Glomerular visceral epithelial cell (primary cell): ENCODE results near the gene MBP.

Experiments
- DNase-seq: peaks from one replicate; pipeline ENCODE4 v3.0.0-alpha.2; 2016; ENCODE audit errors: extremely low spot score

Gene MBP

DNA sequence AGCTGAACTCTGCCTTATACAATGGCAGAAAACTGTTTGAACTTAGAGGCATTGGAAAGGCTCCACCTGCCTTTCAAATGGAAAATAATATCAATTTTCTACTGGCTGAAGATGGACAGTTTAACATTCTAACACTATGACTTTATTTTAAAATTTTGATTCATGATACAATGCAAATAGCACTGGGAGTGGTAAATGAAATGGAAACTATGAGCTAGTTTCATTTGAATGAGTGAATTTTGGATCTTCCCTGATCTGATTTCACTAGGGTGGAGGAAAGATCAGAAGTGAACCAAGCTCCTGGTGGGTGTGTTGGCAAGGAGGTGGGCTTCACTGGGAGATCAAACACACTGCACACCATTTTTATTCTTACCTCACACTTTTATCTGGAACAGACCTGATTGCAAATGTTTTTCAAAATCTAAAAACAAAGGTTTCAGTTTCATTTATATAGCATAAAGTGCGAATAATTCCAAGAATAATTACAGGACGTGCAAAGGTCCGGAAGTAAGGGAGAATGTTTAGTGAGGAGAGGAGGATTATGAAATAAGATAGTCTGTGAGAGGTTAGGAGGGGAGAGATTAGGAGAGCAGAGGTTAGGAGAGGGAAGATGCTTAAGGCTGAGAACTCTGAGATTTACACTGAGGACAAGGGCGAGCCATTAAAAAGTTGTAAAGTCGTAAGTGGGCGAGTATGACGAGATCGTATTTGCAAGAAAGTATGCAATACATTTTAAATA lies 18.6 kb upstream of the MBP start:
- DNase-seq = no peak

DNA sequence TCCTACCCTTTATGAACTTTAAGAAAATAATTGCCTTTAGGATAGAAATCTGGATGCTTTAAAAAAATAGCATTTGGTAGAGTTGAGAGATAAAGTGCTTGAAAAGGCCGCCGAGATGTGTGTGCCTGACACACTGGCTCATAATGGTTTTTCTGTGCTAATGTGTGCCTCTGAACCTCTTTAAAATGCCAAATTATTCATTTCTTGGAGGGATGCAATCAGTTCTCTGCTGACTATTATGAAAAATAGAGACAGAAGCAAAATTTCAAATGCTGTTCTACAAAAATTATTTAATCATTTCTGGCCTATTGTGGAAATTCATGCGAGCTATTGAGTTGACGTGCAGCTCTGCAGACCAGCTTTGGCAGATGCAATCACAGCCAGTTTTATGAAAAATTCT lies 18.0 kb upstream of the MBP start:
- DNase-seq = no peak

DNA sequence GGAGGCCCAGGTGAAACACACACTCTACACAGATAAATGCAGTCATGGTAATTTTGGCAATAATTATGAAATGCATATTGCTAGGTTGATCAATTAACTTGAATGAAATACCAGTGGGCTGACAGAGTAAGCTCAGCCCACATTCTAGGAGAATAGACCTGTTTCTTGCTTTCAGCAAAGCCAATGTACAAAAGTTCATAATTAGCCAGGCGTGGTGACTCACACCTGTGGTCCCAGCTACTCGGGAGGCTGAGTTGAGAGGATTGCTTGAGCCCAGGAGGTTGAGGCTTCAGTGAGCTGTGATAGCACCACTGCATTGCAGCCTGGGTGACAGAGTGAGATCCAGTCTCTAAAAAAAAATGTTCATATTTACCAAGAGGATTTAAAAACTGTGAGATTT lies 15.7 kb upstream of the MBP start:
- DNase-seq = no peak

DNA sequence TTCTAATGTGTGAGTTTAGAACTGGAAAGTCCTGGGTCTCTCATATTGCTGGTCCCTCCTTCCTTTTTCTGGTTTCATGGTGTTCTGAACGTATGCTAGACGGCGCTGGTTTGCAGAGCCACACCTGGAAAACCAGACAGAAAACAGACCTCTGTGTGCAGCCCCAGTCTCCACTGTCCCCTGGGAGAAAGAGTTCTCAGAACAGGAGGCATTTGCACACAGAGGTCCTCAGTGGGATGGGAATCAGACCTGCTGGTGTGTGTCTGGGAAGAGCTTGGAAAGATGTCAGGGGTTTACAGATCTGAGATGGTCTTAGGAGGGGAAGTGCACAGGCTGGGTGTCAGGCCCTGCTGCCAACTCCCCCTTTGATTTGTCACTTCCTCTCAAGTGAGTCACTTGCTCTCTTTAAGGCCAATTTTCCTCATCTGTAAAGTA lies 14.9 kb upstream of the MBP start:
- DNase-seq = no peak

DNA sequence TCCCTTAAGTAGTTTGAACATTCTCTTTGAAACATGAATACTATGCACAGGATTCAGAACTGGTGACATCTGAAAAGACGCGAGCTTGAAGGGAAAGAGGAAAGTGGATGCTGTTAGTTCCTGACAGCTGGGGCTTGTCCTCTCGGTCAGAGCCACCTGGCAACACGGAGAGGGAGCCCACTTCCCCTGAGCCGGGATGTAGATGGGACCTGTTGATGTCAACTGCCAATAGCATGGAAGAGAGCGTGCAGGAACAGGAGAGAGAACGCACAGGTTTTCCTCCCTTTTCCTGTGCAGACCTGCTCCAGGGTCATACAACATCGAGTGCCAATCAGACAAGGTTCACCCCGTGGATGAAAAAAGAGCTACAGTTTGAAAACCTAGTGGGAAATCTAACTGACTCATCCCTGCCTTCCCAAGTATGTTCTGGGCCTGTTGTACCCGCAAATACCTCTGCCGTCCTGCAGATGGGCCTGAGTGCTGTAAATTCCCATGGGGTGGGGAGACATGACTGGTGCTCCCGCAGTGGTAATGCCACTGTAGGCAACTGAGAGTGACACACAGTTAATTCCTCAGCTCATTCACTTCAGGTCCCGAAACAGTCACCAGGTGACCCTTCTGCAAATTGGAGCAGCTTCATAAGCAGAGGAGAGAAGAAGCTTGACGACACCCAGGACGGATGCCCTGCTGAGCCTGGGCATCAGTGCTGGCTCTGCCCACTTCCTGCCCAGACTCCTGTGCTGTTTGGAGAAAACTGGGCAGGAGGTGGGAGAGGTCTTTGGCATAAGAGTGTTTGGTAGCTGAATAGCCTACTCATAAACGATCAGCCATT lies 13.9 kb upstream of the MBP start:
- no peak for DNase-seq

DNA sequence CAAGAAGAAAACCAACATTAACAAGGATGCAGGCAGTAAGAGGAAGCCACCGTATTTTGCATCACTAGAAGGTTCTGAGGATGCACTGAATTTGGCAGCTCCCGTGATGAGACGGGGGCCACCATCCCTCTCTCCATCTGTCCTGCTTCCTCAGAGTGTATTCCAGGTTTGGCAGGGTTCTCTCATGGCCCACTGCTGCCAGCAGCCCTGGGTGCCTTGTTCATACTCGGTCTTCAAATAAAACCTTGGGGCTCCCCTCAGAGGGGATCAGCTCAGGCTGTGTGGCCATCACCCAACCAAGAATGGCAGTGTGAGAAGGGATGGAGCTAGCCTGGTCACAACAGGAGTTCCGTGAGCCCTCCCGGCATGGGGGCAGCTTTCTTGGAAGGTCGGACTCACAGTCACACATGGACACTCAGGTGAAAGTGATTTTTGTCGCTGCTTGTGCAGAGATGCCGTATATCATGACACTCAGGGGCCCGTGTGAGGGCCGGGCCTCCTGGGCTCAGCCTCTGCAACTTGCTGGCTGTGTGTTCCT lies 12.8 kb upstream of the MBP start:
- no peak for DNase-seq

DNA sequence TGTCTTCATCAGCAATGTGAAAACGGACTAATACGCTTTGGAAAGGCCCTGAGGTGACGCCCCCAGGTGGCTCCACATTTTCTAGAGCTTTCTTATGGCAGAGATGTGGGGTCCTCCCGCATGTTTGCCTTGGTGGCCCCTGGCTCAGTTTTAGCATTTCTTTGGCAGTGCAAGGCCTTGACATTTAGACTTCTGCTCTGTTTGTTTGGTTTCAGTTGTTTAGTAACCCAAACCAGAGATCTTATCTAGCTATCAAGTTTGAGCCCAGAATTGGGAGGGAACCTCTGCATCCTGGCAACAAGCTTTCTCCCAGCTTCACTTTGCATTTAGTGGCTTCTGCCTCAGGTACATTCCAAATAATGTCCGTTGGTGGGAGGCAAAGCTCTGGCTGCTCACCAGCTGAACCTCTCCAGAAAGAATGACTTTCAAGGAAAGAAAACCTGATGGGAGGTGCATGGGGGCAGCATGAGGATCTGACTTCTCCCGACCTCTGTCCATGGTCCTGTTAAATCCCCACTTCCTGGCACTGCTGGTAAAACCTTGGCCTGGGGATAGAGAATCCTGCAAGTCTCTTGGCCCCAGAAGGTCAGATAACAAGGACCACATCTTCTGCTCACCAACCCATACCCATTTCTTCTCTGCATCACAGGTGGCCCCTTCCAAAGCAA lies 12.0 kb upstream of the MBP start:
- DNase-seq = no peak

DNA sequence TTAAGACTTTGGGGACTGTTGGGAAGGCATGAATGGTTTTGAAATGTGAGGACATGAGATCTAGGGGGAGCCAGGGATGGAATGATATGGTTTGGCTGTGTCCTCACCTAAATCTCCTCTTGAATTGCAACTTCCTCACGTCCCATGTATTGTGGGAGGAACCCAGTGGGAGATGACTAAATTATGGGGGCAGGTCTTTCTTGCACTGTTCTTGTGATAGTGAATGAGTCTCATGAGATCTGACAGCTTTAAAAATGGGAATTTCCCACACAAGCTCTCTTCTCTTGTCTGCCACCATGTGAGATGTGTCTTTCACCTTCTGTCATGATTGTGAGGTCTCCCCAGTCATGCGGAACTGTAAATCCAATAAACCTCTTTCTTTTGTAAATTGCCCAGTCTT lies 11.5 kb upstream of the MBP start:
- DNase-seq = no peak

DNA sequence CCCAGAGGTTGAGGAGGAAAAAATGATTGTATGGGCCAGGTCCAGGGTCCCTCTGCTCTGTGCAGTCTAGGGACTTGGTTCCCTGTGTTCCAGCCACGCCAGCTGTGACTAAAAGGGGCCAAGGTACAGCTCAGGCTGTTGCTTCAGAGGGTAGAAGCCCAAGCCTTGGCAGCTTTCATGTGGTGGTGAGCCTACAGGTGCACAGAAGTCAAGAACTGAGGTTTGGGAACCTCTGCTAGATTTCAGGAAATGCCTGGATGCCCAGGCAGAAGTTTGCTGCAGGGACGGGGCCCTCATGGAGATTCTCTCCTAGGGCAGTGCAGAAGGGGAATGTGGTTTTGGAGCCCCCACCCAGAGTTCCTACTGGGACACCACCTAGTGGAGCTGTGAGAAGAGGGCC lies 10.6 kb upstream of the MBP start:
- DNase-seq = no peak

DNA sequence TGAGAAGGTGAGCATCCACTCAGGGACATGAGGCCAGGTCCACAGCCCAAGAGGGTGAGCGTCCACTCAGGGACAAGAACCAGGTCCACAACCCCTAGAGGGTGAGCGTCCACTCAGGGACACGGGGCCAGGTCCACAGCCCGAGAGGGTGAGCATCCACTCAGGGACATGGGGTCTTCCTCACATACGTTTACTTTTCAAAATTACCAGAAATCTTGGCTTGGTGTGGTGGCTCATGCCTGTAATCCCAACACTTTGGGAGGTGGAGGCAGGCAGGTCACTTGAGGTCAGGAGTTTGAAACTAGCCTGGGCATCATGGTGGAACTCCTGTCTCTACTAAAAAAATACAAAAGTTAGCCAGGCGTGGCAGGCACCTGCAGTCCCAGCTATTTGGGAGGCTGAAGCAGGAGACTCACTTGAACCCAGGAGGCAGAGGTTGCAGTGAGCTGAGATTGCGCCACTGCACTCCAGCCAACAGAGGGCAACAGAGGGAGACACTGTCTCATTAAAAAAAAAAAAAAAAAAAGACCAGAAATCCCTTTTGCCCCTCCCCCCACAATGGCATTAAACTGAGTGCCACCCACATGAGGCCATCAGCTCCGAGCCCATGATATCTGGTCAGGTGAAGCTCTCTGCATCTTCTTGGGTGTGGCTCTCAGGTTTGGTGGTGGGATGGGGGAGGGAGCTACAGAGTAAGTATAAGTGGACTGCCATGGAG lies 9.0 kb upstream of the MBP start:
- no peak for DNase-seq

DNA sequence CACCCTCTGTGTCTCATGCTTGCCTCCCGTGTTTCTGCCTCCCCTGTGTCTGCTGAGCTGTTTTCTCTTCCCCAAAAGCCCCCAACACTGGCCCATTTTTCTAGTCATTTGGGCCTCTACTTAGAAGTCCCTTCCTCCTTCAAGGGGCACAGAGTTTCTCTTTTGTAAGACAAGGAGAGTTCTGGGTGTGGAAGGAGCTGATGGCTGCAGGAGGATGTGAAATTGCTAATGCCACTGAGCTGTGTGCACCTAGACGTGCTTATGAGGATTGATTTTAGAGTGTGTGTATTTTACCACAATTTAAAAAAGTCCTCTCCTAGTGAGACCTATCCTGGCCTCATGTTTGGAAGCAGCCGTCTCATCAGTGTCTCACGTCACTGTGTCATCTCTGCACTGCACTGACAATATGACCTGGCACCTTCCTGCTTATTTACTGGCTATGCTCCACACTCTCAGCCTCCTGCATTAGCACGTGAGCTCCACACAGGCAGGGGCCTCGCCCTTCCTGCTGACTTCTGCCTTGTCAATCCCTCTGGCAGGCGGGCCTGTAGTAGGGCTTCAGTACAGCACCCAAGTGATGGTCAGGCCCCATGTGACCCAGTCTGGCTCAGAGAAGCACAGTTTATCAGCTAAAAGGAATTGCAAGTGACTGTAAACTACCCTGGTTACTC lies 8.0 kb upstream of the MBP start:
- no peak for DNase-seq

DNA sequence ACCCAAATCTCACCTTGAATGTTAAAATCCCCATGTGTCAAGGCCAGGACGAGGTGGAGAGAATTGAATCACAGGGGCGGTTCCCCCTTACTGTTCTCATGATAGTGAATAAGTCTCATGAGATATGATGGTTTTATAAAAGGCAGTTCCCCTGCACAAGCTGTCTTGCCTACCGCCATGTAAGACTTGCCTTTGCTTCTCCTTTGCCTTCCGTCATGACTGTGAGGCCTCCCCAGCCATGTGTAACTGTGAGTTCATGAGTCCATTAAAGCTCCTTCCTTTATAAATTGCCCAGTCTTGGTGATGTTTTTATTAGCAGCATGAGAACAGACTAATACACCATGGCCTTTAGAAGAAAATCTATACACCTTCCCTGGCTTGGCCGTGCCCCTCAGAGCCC lies 7.4 kb upstream of the MBP start:
- DNase-seq = no peak

DNA sequence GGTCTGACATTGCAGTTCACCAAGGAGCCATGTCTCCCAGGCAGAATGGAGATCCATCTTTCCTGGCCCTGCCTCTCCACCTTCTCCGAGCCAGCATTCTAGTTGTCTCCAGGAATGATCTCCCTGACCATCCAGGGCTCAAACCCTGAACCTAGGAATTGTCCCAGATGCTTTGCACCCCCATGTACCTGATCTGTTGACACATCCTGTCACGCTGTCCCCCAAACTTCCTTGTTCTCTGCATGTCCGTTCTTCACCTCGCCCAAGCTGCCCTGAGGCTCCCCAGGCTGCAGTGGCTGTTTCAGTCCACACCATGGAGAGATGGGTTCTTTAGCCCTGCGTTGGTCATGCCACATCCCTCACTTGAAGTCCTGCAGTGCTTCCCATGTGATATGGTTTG lies 7.0 kb upstream of the MBP start:
- DNase-seq = no peak

DNA sequence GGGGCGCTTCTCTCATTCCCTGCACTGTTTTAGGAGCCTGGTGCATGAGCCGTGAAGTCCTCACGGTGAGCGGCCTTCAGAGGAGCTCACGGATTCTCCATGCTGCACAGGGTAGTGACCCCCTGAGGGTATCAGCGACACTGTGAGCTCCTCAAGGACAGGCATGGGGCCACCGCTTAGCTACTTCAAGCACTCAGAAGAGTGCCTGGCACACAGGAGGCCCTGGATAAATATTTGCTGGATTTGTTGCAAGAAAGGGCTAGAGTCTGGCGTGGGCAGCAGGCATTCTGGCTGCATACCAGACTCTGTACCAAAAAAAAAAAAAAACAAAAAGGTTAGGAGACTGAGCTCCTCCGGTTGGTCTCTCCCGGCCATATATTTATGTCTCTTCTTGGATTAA lies 5.7 kb upstream of the MBP start:
- DNase-seq = no peak

DNA sequence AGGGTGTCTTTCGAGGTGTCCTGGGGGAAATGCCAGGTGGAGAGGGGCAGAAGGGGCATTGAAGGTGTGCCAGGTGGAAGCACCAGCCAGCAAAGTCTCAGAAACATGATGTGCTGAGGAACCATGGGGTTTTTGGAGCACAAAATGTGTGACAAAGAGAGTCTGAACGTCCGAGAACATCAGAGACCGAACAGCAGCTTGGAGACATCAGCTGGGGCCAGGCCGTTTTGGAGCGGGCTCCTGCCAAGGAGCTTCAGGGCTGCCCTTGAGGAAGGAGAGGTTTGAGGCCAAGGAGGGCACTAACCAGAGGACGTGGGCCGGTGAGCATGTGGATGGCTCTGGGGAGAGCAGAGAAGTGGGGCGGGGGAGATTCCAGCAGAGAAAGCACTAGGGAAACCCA lies 5.3 kb upstream of the MBP start:
- DNase-seq = no peak

DNA sequence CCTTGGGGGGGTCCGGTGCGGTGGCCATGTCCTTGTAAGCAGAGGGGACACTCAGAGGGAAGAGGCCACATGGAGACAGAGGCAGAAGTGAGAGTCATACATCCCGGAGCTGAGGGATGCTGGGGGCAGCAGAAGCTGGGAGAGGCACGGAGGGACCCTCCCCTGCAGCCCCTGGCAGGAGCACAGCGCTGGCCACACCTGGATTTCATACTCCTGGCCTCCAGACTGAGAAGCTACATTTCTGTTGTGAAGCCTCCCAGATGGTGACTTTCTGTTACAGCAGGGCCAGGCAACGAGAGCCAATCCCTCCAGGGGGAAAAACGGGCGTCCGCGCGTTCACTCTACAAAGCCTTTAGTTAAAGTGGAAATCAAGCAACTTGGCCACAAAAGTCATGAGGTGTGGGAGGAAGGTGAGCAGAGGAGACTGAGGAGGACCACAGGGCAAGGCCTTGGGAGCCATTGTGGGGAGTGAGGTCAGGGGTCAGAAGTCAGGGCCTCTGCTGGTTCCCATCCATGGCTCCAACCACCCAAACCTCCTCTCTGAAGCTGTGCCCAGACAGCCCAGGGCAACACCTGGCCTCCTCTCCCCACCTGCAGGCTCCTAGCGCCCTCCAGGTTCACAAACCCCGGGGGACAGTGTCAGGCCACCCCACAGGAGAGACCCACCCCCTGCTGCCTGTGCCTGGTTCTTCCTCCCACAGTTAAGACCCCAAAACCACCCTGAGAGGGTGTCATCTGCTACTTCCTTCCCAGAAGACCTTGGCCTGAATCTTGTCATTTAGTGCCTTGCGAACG lies 4.5 kb upstream of the MBP start:
- DNase-seq = no peak

DNA sequence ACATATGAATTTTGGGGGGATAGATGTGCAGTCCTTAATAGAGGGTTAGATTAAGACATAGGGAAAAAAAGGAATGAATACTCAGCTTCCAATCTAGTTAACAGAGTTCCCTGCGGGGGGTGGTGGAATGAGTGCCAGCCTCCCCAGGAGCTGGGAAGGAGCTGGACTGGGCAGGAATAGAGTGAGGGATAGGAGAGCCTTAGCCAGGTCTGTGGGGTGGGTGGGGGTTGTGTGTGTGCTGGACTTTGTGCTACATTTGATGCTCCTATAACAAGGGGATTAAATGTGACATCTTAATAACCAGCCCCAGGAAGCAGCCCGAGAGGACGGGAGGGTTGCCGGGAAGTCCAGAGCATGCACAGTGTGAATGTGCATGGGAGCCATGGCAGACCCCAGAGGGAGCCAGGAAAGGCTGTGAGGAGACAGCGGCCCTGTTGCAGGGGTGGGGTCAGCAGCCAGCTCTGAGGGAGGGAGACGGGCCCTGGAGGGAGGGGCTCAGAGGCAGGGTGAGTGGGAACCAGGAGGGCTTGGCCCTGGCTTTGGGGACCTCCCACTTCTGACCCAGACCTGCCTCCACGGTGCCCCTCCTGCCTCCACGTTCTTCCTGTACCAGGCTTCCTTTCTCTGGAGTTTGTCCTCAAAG lies 3.6 kb upstream of the MBP start:
- no peak for DNase-seq

DNA sequence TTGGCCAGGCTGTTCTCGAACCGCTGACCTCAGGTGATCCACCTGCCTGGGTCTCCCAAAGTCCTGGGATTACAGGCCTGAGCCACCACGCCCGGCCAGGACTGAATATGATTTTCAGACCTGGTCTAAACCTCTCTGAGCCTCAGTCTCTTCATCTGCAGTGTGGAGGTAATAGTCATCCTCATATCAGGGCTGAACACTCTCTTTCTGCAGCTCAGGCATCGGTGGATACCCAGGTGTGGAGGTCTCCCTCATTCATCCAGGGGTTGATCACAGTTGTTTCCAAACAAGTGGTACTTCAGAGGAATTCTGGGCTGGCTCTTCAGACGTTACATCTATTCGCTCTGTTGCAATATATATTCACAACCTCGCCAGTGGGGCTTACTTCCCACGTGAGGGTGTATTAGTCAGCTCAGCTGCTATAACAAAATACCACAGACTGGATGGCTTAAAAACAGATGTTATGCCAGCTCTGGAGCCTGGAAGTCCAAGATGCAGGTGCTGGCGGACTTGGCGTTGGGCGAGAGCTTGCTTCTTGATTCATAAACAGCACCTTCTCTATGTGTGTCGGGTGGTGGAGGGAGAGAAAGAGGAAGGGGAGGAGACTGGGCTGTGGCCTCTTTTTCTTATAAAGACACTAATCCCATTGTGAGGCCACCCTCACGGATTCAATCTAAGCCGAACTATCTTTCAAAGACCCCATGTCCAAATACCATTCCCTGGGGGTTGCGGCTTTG lies 2.9 kb upstream of the MBP start:
- no peak for DNase-seq

DNA sequence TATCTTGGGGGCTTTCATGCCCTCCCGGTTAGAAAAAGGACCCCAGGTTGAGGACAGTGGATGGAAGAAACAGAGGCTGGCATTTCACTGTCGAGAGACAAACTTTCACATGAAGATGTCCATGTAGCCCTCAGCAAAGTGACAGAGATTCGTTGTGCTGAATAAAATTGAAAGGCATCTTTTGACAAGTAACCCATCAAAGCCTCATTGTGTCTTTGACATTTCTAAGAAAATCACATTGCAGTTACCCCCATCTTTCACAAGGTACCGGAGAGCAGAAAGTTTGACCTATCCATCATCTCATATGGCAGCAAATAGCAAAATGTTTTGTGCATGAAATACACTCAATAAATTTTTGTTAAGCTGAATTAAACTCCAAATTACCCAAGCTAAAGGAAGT lies 2.0 kb upstream of the MBP start:
- no peak for DNase-seq
